ENCODE data around the gene EPN2. TPM values are rescaled to one million over a fixed set of nuclear protein-coding genes. Genes with fewer than 3 reads are reported as not detected.

EPN2 gene
- polyA plus RNA-seq, 1 experiment: 21.2 TPM

DNA sequence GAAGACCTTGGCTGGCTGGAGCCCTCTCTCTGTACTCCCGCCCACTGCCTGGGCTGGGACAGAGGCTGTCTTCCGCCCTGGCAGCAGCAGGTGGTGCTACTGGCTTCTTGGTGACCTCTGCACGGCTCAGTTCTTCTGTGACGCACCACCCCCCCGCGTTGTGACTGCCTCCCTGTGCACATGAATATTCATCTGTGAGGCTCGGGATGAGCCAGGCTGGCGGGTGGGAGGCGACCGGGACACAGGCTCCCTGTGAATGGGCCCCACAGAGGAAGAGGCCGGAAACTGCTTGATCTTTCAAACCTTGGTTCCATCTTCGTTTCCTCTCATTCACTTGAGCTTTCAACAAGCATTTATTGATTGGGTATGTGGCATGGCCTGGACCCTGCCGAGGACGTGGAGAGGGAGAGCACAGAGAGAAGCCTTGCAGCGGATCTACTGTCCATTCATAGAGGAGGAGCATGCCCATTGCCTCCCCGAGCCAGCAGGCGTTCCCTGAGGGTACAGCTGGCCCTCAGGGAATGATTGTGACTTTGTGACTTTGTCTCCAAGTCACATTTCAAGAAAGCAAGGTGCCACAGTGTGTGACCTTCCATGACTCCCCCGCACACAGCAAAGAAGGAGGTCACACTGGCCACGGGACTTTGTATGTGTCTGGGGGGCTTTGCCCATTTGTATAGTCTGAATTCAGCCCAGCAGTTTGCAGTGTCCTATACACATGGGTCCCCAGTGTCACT is 80.4 kb downstream of the EPN2 start:
- Histone ChIP-seq H3K4me3 (ENCODE audit: low read depth, low read length) (no peak overlapping the region), H3K36me3 (ENCODE audit: control insufficient read depth, insufficient read depth, low read length) (peaks cover 15% of the 10 kb centered on the region), H3K27me3 (ENCODE audit: control insufficient read depth, insufficient read depth, low read length) (no peaks in the 10 kb centered on the region)
- ChIA-PET POLR2A (no interaction called here), CTCF (interaction anchor here (0.7 kb wide), 1 partner anchor 45 kb away, joined by 3 read pairs; the partner anchor contains the start of gene B9D1)
- no peak for DNase-seq (ENCODE audit: low read depth)
- TF ChIP-seq, protein P1, sequence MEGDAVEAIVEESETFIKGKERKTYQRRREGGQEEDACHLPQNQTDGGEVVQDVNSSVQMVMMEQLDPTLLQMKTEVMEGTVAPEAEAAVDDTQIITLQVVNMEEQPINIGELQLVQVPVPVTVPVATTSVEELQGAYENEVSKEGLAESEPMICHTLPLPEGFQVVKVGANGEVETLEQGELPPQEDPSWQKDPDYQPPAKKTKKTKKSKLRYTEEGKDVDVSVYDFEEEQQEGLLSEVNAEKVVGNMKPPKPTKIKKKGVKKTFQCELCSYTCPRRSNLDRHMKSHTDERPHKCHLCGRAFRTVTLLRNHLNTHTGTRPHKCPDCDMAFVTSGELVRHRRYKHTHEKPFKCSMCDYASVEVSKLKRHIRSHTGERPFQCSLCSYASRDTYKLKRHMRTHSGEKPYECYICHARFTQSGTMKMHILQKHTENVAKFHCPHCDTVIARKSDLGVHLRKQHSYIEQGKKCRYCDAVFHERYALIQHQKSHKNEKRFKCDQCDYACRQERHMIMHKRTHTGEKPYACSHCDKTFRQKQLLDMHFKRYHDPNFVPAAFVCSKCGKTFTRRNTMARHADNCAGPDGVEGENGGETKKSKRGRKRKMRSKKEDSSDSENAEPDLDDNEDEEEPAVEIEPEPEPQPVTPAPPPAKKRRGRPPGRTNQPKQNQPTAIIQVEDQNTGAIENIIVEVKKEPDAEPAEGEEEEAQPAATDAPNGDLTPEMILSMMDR (IDR thresholded peaks at IDR 0.05; ENCODE audit: insufficient read depth, low read depth, low read length): peak; percentile 36; the same call in 1 of the 2 replicates

DNA sequence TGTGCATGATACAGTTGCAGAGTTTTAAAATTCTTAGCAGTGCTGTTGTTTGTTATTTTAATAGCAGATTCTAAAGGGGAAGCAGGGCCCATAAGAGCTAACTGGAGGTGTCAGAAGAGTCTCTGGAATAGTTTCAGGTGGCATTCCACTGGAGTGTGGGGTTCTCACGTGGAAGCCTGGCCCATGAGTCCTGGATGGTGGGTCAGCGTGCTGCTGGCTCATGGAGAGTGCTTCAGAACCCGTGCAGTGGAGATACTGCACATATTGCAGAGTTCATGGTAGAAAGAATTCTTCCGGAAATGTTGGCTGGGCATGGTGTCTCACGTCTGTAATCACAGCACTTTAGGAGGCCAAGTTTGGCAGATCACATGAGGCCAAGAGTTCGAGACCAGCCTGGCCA is 81.4 kb downstream of the EPN2 start:
- TF ChIP-seq, protein P1 (IDR thresholded peaks at IDR 0.05; ENCODE audit: insufficient read depth, low read depth, low read length): no peak
- CTCF ChIA-PET: no interaction called here
- Histone ChIP-seq H3K4me3 (ENCODE audit: low read depth, low read length) (no peak overlapping the region), H3K36me3 (ENCODE audit: control insufficient read depth, insufficient read depth, low read length) (peaks cover 13% of the 10 kb centered on the region), H3K27me3 (ENCODE audit: control insufficient read depth, insufficient read depth, low read length) (no peaks in the 10 kb centered on the region)
- POLR2A ChIA-PET: no interaction called here
- DNase-seq (ENCODE audit: low read depth): no peak

DNA sequence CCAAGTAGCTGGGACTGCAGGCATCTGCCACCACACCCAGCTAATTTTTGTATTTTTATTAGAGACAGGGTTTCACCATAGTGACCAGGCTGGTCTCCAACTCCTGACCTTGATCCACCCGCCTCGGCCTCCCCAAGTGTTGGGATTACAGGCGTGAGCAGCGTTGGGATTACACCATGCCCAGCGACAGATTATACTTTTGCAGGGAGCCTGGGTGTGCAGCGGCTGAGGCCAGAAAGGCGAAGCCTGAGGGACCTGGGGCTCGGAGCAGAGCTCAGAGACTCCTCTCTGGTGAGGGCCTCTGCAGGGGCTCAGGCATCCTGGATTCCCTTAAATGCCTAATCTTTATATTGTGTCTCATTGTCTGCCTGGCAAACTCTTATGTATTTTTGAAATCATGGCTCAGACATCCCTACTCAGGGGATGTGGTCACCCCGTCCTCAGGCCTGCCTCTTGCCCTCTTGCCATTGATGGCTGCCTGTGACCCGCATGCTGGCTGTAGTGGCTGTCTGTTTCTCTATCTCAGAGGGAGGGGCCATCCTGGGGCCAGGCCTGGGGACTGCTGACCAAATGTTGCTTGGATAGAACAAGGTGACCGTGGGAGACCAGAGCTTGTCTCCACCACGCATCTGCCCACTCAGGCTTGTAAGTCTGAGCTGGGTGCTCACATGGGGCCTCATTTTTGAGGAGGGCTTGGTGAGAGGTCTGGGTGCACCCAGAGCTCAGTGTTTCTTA is 82.8 kb downstream of the EPN2 start:
- Histone ChIP-seq H3K27me3 (ENCODE audit: control insufficient read depth, insufficient read depth, low read length) (no peaks in the 10 kb centered on the region), H3K36me3 (ENCODE audit: control insufficient read depth, insufficient read depth, low read length) (peaks cover 7% of the 10 kb centered on the region), H3K4me3 (ENCODE audit: low read depth, low read length) (no peak overlapping the region)
- CTCF ChIA-PET: interaction anchor here (1.7 to 1.8 kb wide), 2 partner anchors 12 to 43 kb away, joined by 5 read pairs; partner anchors contain the start of gene B9D1
- POLR2A ChIA-PET: no interaction called here
- TF ChIP-seq, protein P1 (IDR thresholded peaks at IDR 0.05; ENCODE audit: insufficient read depth, low read depth, low read length): no peak
- no peak for DNase-seq (ENCODE audit: low read depth)

DNA sequence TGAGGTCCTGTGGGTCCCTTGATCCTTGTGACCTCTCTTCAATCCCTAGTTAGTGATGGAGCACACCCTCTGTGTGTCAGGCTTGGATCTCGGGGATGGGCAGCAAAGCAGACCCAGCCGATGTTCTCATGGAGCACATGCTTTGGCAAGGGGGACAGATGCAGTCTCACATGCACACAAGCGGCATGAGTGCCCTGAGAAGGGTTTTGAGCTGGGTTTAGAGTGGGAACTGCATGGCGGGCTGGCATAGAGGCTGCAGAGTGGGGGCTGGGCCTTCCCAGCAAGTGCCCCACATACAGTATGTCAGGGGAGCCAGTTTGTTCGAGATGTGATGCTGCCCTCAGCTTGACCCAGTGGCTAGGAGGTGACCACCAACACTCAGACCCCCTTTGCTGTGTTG is 83.7 kb downstream of the EPN2 start:
- no peak for DNase-seq (ENCODE audit: low read depth)
- POLR2A ChIA-PET: no interaction called here
- Histone ChIP-seq H3K27me3 (ENCODE audit: control insufficient read depth, insufficient read depth, low read length) (no peaks in the 10 kb centered on the region), H3K4me3 (ENCODE audit: low read depth, low read length) (no peak overlapping the region), H3K36me3 (ENCODE audit: control insufficient read depth, insufficient read depth, low read length) (peaks cover 7% of the 10 kb centered on the region)
- CTCF ChIA-PET: interaction anchor here (0.8 to 1.8 kb wide), 4 partner anchors 13 to 42 kb away, joined by 3 to 5 read pairs (median 4); partner anchors contain the start of gene B9D1
- TF ChIP-seq, protein P1 (IDR thresholded peaks at IDR 0.05; ENCODE audit: insufficient read depth, low read depth, low read length): no peak

DNA sequence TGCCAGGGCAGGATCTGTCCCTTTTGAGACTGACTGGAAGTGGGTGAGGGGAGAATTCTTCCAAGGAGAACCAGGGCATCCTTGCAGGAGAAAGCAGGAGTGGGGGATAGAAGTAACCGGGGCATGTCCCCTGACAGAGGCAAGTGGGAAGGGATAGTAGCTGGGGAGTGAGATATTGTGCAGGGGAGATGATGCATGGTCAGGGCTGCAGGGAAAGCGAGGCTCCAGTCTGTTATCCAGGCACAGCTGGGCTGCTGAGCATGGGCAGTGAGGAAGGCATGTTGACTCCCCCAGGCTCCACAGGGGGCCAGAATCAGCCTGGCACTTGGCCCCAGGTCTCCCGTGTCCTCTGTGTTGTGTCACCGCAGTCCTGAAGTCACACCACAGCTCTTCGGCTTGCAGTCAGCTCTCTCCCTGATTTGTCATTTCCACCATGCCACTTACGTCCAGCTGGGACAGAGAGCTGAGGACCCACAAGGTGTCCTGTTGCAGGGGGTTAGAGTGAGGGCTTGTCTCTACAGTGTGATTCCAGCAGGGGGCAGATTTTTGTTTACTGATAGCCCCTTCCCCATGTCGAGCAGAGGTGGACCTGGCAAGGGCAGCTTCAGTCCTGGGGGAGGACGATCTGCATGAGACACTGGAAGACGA is 84.4 kb downstream of the EPN2 start:
- ChIA-PET CTCF (interaction anchor here (0.7 to 2.0 kb wide), 9 partner anchors 12 to 441 kb away, joined by 3 to 5 read pairs (median 4); no protein-coding TSS in a partner anchor), POLR2A (no interaction called here)
- Histone ChIP-seq H3K27me3 (ENCODE audit: control insufficient read depth, insufficient read depth, low read length) (no peaks in the 10 kb centered on the region), H3K4me3 (ENCODE audit: low read depth, low read length) (no peak overlapping the region), H3K36me3 (ENCODE audit: control insufficient read depth, insufficient read depth, low read length) (peaks cover 5% of the 10 kb centered on the region)
- TF ChIP-seq, protein P1 (IDR thresholded peaks at IDR 0.05; ENCODE audit: insufficient read depth, low read depth, low read length): peak; percentile 18
- DNase-seq (ENCODE audit: low read depth): no peak

All from BJ (cell line).